Mesenchymal stem cell (in vitro differentiated cells and primary cell): ENCODE measurements around the gene FABP3.

Experiments
- DNase-seq: peaks from one replicate; pipeline ENCODE4 v3.0.0-alpha.2; 2013
- H2AFZ ChIP-seq: one replicate; pipeline ENCODE4 v1.6.1; 2013; ENCODE audit warnings: low read depth, mild to moderate bottlenecking, control low read depth, inconsistent platforms, low read length, moderate library complexity
- H2AK5ac ChIP-seq: 2 replicates; pipeline ENCODE4 v1.6.1; 2013; ENCODE audit warnings: low read length, moderate library complexity, mild to moderate bottlenecking, inconsistent platforms; ENCODE audit not compliant: severe bottlenecking
- H2BK120ac ChIP-seq: one replicate; pipeline ENCODE4 v1.6.1; 2013; ENCODE audit warnings: low read depth, mild to moderate bottlenecking, inconsistent platforms, low read length, moderate library complexity
- H2BK12ac ChIP-seq, 2 experiments: one replicate each; pipeline ENCODE4 v1.6.1; 2013; ENCODE audit warnings: inconsistent platforms in 2 of 2, low read length in 2 of 2, mild to moderate bottlenecking in 2 of 2, moderate library complexity in 2 of 2, control low read depth in 1 of 2
- H2BK15ac ChIP-seq: one replicate; pipeline ENCODE4 v1.6.1; 2013; ENCODE audit warnings: mild to moderate bottlenecking, low read depth, inconsistent platforms; ENCODE audit not compliant: poor library complexity, severe bottlenecking
- H2BK5ac ChIP-seq: 2 replicates; pipeline ENCODE4 v1.6.1; 2013; ENCODE audit warnings: low read depth, mild to moderate bottlenecking, low read length, control low read depth, inconsistent platforms; ENCODE audit not compliant: poor library complexity, severe bottlenecking
- H3K14ac ChIP-seq, 2 experiments: one replicate each; pipeline ENCODE4 v1.6.1; 2013; ENCODE audit warnings: inconsistent platforms in 2 of 2, low read length in 2 of 2, control low read depth in 1 of 2, mild to moderate bottlenecking in 1 of 2, moderate library complexity in 1 of 2
- H3K18ac ChIP-seq, 2 experiments: one replicate each; pipeline ENCODE4 v1.6.1; 2013; ENCODE audit warnings: inconsistent platforms in 2 of 2, low read length in 2 of 2, control low read depth in 1 of 2, low read depth in 1 of 2, mild to moderate bottlenecking in 1 of 2
- H3K23ac ChIP-seq, 2 experiments: one replicate each; pipeline ENCODE4 v1.6.1; 2013; ENCODE audit warnings: inconsistent platforms in 2 of 2, low read length in 2 of 2, mild to moderate bottlenecking in 2 of 2, moderate library complexity in 2 of 2, control low read depth in 1 of 2
- H3K27ac ChIP-seq: 2 replicates; pipeline ENCODE4 v1.5.1; 2013; ENCODE audit warnings: mild to moderate bottlenecking, moderate library complexity, low read length, control low read depth, inconsistent platforms; ENCODE audit not compliant: poor library complexity, severe bottlenecking
- H3K27me3 ChIP-seq, 2 experiments: 2 replicates each; pipeline versions ENCODE4 v1.6.1 to v1.7.0; 2013; ENCODE audit warnings: low read length in 2 of 2, mild to moderate bottlenecking in 2 of 2, moderate library complexity in 2 of 2, control low read depth in 1 of 2, inconsistent platforms in 1 of 2; ENCODE audit not compliant: control insufficient read depth in 1 of 2, insufficient read depth in 1 of 2
- H3K36me3 ChIP-seq, 2 experiments: 2 replicates each; pipeline versions ENCODE4 v1.6.1 to v1.7.0; 2013; ENCODE audit warnings: low read length in 2 of 2, control low read depth in 1 of 2, inconsistent platforms in 1 of 2, low read depth in 1 of 2, mild to moderate bottlenecking in 1 of 2; ENCODE audit not compliant: insufficient read depth in 2 of 2, control insufficient read depth in 1 of 2
- H3K4ac ChIP-seq, 2 experiments: one replicate each; pipeline ENCODE4 v1.6.1; 2013; ENCODE audit warnings: inconsistent platforms in 2 of 2, low read length in 2 of 2, mild to moderate bottlenecking in 2 of 2, moderate library complexity in 2 of 2, control low read depth in 1 of 2, low read depth in 1 of 2
- H3K4me1 ChIP-seq: 2 replicates; pipeline ENCODE4 v1.6.1; 2013; ENCODE audit warnings: low read depth, low read length, control low read depth; ENCODE audit not compliant: control insufficient read depth, insufficient read depth
- H3K4me2 ChIP-seq: 2 replicates; pipeline ENCODE4 v1.6.1; 2013; ENCODE audit warnings: low read length, mild to moderate bottlenecking, inconsistent platforms; ENCODE audit not compliant: poor library complexity, severe bottlenecking
- H3K4me3 ChIP-seq, 2 experiments: 2 replicates each; pipeline versions ENCODE4 v1.5.1 to v1.7.0; 2013; ENCODE audit warnings: low read length in 2 of 2, mild to moderate bottlenecking in 2 of 2, control low read depth in 1 of 2, low read depth in 1 of 2; ENCODE audit not compliant: insufficient read depth in 1 of 2
- H3K79me1 ChIP-seq: replicated peaks from 2 replicates; pipeline ENCODE4 v1.6.1; 2013; ENCODE audit warnings: mild to moderate bottlenecking, control low read depth, low read length, inconsistent platforms; ENCODE audit not compliant: poor library complexity, severe bottlenecking
- H3K9ac ChIP-seq: 2 replicates; pipeline ENCODE4 v1.7.0; 2013; ENCODE audit warnings: mild to moderate bottlenecking, low read length, moderate library complexity
- H3K9me3 ChIP-seq: 2 replicates; pipeline ENCODE4 v1.7.0; 2013; ENCODE audit warnings: mild to moderate bottlenecking, low read length; ENCODE audit not compliant: control insufficient read depth
- H4K8ac ChIP-seq: one replicate; pipeline ENCODE4 v1.6.1; 2013; ENCODE audit warnings: inconsistent platforms, mild to moderate bottlenecking, low read length, moderate library complexity
- H4K91ac ChIP-seq: one replicate; pipeline ENCODE4 v1.6.1; 2013; ENCODE audit warnings: mild to moderate bottlenecking, low read length, inconsistent platforms
- WGBS: methylation state at CpG from one replicate; pipeline ENCODE4 v1.1.7; 2013; ENCODE audit warnings: mixed read lengths; 5-methylcytosine and 5-hydroxymethylcytosine counted together

The FABP3 gene

GRCh38 chr1:31418626-31419323 is 45.9 kb upstream of the FABP3 start:
- no peak overlapping the region for H3K18ac ChIP-seq
- H2BK12ac ChIP-seq = no peak overlapping the region
- H3K27me3 ChIP-seq = no peaks in the 10 kb centered on the region
- WGBS = 64% methylated on average over 4 of the region's 4 CpGs
- H3K4ac ChIP-seq = no peak overlapping the region
- no peak overlapping the region for H4K91ac ChIP-seq
- H2BK120ac ChIP-seq = no peak overlapping the region
- no peak for DNase-seq
- no peak overlapping the region for H3K14ac ChIP-seq
- H2AFZ ChIP-seq = no peak overlapping the region
- H3K23ac ChIP-seq = no peak overlapping the region
- H3K9ac ChIP-seq = no peak overlapping the region
- no peak overlapping the region for H4K8ac ChIP-seq
- no peak overlapping the region for H2AK5ac ChIP-seq
- H2BK5ac ChIP-seq = no peak overlapping the region
- H3K4me1 ChIP-seq = peaks cover 22% of the 10 kb centered on the region
- no peak overlapping the region for H3K4me2 ChIP-seq
- no peak overlapping the region for H3K27ac ChIP-seq
- H3K36me3 ChIP-seq = no peaks in the 10 kb centered on the region
- no peaks in the 10 kb centered on the region for H3K9me3 ChIP-seq
- no peak overlapping the region for H3K4me3 ChIP-seq
- H2BK15ac ChIP-seq = no peak overlapping the region
- no peaks in the 10 kb centered on the region for H3K79me1 ChIP-seq

DNA sequence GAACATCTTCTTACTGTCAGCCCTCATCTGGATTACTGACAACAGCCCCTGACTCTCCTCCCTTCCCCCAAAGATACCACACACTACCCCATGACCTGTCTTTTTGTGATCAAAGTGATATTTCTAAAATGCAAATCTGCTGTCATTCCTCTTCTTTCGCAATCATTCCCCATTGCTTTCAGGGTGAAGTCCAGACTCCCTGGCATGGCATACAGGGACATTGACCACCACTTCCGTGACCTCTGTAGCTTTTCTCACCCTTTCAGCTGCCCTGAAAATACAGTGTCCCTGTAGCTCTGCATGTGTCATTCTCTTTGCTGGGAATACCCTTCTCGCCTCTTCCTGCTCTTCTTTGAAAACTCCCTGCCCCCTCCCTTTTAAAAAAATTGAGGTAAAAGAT is 44.3 kb upstream of the FABP3 start:
- Histone ChIP-seq H3K18ac (no peak overlapping the region), H2AK5ac (no peak overlapping the region), H3K4me1 (peaks cover 22% of the 10 kb centered on the region), H4K8ac (no peak overlapping the region), H3K27me3 (peaks cover 6 to 7% of the 10 kb centered on the region in 2 experiments), H2AFZ (no peak overlapping the region), H3K4me2 (no peak overlapping the region), H3K79me1 (no peaks in the 10 kb centered on the region), H2BK15ac (no peak overlapping the region), H3K4me3 (no peak overlapping the region), H3K27ac (no peak overlapping the region), H3K9me3 (no peaks in the 10 kb centered on the region), H3K23ac (no peak overlapping the region), H3K36me3 (no peaks in the 10 kb centered on the region), H3K9ac (no peak overlapping the region), H4K91ac (no peak overlapping the region), H2BK12ac (no peak overlapping the region), H2BK120ac (no peak overlapping the region), H2BK5ac (no peak overlapping the region), H3K4ac (no peak overlapping the region), H3K14ac (no peak overlapping the region)
- no peak for DNase-seq
- WGBS = 79% methylated on average over 2 of the region's 3 CpGs

DNA sequence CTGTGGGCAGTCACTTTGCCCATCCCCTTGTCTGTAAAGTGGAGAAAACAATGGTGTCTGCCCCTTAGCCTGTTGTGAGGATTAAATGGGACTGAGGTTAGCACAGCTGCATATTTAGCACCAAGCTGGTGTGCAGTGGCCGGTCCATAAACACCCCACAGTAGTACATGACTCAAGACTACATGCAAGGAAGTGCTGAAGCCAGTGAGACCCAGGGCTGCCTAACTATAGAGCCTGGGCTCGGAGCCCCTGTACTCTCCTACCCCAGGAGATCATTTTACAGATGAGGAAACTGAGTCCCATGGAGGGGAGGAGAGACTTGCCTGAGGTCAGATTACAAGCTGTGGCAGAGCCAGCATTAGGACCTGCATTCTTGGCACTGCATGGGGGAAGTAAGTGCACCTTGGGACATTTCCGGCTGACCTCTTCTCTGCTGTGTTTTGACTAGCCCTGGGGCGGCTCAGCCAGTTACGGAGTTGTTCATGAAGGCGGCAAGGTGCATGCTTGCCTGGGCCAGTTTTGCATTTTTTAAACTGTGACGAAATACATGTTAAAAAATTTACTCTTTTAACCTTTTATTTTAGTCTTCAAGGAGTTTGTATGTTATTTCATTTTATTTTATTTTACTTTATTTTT is 43.3 kb upstream of the FABP3 start:
- peaks cover 8 to 17% of the 10 kb centered on the region in 2 experiments for H3K27me3 ChIP-seq
- no peak overlapping the region for H3K14ac ChIP-seq
- no peak overlapping the region for H3K27ac ChIP-seq
- no peak overlapping the region for H3K9ac ChIP-seq
- no peak overlapping the region for H3K4me3 ChIP-seq
- 95% methylated on average over 5 of the region's 7 CpGs for WGBS
- H3K18ac ChIP-seq = no peak overlapping the region
- no peak overlapping the region for H2AFZ ChIP-seq
- H2BK5ac ChIP-seq = no peak overlapping the region
- no peaks in the 10 kb centered on the region for H3K9me3 ChIP-seq
- H3K36me3 ChIP-seq = no peaks in the 10 kb centered on the region
- H3K4me1 ChIP-seq = peaks cover 20% of the 10 kb centered on the region
- no peak overlapping the region for H3K4me2 ChIP-seq
- no peak overlapping the region for H3K4ac ChIP-seq
- no peaks in the 10 kb centered on the region for H3K79me1 ChIP-seq
- H4K91ac ChIP-seq = no peak overlapping the region
- no peak overlapping the region for H2BK15ac ChIP-seq
- no peak overlapping the region for H2BK120ac ChIP-seq
- no peak overlapping the region for H4K8ac ChIP-seq
- no peak overlapping the region for H2BK12ac ChIP-seq
- H3K23ac ChIP-seq = no peak overlapping the region
- no peak overlapping the region for H2AK5ac ChIP-seq
- no peak for DNase-seq

DNA sequence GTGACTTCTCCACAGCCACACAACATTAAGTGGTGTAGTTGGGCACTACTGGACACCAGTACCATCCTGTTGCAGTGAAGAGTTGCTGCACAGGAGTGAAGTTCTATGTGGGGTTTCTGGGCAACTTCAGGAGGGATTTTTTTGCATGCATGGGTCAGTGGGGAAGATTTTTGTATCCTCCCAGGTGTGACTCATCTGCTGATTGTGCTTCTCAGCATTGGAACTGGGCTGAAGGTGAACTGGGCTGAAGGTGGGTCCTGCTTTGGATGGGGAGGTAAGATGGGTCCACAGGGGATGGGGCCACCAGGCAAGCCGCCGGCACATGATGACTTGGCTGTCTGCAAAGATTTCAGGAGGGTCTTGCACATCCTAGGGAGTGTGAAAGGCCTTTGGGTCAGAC is 42.8 kb upstream of the FABP3 start:
- Histone ChIP-seq H3K36me3 (no peaks in the 10 kb centered on the region), H2BK5ac (no peak overlapping the region), H3K9me3 (no peaks in the 10 kb centered on the region), H3K27me3 (peaks cover 8 to 22% of the 10 kb centered on the region in 2 experiments), H3K18ac (no peak overlapping the region), H2BK12ac (no peak overlapping the region), H4K8ac (no peak overlapping the region), H3K4ac (no peak overlapping the region), H3K27ac (no peak overlapping the region), H3K4me2 (no peak overlapping the region), H2BK15ac (no peak overlapping the region), H3K23ac (no peak overlapping the region), H2BK120ac (no peak overlapping the region), H3K79me1 (no peaks in the 10 kb centered on the region), H2AFZ (no peak overlapping the region), H3K9ac (no peak overlapping the region), H3K14ac (no peak overlapping the region), H4K91ac (no peak overlapping the region), H2AK5ac (no peak overlapping the region), H3K4me1 (peaks cover 20% of the 10 kb centered on the region), H3K4me3 (no peak overlapping the region)
- 98% methylated on average over 2 of the region's 2 CpGs for WGBS
- no peak for DNase-seq
